22Rv1 (cell line): ENCODE measurements around the gene NPR3.

ENCODE experiments used
- ZFX ChIP-seq: fragments of 450-650 bp; IDR thresholded peaks from 2 replicates; pipeline ENCODE4 v1.6.1; 2017; ENCODE audit warnings: antibody characterized with exemption, borderline replicate concordance
- TF ChIP-seq, protein P1 (sequence below): fragments of 450-650 bp; IDR thresholded peaks from 2 replicates; pipeline ENCODE4 v1.5.1; 2017; ENCODE audit warnings: mild to moderate bottlenecking

DNA sequence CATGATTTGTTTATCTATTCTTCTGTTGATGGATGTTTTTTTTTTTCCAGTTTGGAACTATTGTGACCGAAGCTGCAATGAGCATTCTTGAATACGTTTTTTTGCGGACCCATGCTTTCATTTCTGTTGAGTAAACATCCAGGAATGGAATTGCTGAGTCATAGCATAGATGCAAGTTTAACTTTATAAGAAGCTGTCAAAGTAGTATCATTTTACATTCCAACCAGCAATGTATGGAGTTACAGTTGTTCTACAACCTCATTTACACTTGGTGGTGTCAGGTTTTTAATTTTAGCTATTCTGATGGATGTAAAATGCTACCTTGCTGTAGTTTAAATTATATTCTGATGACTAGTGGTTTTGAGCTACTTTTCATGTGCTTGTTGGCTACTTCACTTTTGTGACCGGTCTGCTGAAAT, 49.0 kb downstream of the NPR3 start:
- TF ChIP-seq, protein P1, sequence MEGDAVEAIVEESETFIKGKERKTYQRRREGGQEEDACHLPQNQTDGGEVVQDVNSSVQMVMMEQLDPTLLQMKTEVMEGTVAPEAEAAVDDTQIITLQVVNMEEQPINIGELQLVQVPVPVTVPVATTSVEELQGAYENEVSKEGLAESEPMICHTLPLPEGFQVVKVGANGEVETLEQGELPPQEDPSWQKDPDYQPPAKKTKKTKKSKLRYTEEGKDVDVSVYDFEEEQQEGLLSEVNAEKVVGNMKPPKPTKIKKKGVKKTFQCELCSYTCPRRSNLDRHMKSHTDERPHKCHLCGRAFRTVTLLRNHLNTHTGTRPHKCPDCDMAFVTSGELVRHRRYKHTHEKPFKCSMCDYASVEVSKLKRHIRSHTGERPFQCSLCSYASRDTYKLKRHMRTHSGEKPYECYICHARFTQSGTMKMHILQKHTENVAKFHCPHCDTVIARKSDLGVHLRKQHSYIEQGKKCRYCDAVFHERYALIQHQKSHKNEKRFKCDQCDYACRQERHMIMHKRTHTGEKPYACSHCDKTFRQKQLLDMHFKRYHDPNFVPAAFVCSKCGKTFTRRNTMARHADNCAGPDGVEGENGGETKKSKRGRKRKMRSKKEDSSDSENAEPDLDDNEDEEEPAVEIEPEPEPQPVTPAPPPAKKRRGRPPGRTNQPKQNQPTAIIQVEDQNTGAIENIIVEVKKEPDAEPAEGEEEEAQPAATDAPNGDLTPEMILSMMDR: no peak
- TF ChIP-seq ZFX: no peak
